Measurements from ENCODE around the gene CD96. TPM values are rescaled to one million over a fixed set of nuclear protein-coding genes. Genes with fewer than 3 reads are reported as not detected.

The CD96 gene
- total and polyA plus RNA-seq, 4 donors, result 0.69 to 3.1 (median 2.4) TPM

GRCh38 chr3:111604119-111604518, 62.1 kb downstream of the CD96 start:
- H3K4me1 ChIP-seq (ENCODE audit: control insufficient read depth in 5 of 5, insufficient read depth in 5 of 5, low read length in 5 of 5), result no peaks in the 10 kb centered on the region
- TF ChIP-seq CTCF (IDR thresholded peaks at IDR 0.05; ENCODE audit: control extremely low read depth, extremely low read depth), result no peak
- ATAC-seq (ENCODE audit: insufficient read depth, low FRiP score), result no peak
- H3K36me3 ChIP-seq (ENCODE audit: control insufficient read depth in 4 of 4, insufficient read depth in 4 of 4, low read length in 4 of 4), result no peaks in the 10 kb centered on the region
- no peaks in the 10 kb centered on the region for H3K27me3 ChIP-seq (ENCODE audit: control insufficient read depth in 3 of 3, insufficient read depth in 3 of 3, low read length in 2 of 3)
- no peak overlapping the region for H3K9ac ChIP-seq (ENCODE audit: insufficient read depth in 1 of 2, low read length in 2 of 2)
- H3K27ac ChIP-seq (ENCODE audit: low read depth in 1 of 2, low read length in 1 of 2), result no peak overlapping the region
- no peak overlapping the region for H3K4me3 ChIP-seq
- DNase-seq, result no peak
- 64 to 85% methylated on average over 2 of the region's 2 CpGs for WGBS, 2 donors
- H3K9me3 ChIP-seq (ENCODE audit: control insufficient read depth in 4 of 4, insufficient read depth in 3 of 4, low read length in 3 of 4), result no peaks in the 10 kb centered on the region

- no peak overlapping the region for H3K4me3 ChIP-seq
- no peak for ATAC-seq (ENCODE audit: insufficient read depth, low FRiP score)
- no peaks in the 10 kb centered on the region for H3K9me3 ChIP-seq (ENCODE audit: control insufficient read depth in 4 of 4, insufficient read depth in 3 of 4, low read length in 3 of 4)
- TF ChIP-seq CTCF (IDR thresholded peaks at IDR 0.05; ENCODE audit: control extremely low read depth, extremely low read depth), result no peak
- DNase-seq, result no peak
- no peaks in the 10 kb centered on the region for H3K27me3 ChIP-seq (ENCODE audit: control insufficient read depth in 3 of 3, insufficient read depth in 3 of 3, low read length in 2 of 3)
- H3K27ac ChIP-seq (ENCODE audit: low read depth in 1 of 2, low read length in 1 of 2), result no peak overlapping the region
- H3K4me1 ChIP-seq (ENCODE audit: control insufficient read depth in 5 of 5, insufficient read depth in 5 of 5, low read length in 5 of 5), result no peaks in the 10 kb centered on the region
- no peaks in the 10 kb centered on the region for H3K36me3 ChIP-seq (ENCODE audit: control insufficient read depth in 4 of 4, insufficient read depth in 4 of 4, low read length in 4 of 4)
- no peak overlapping the region for H3K9ac ChIP-seq (ENCODE audit: insufficient read depth in 1 of 2, low read length in 2 of 2)
These were observed 63.0 kb downstream of the CD96 start for GRCh38 chr3:111605018-111605417.

- H3K27ac ChIP-seq (ENCODE audit: low read depth in 1 of 2, low read length in 1 of 2), result no peak overlapping the region
- H3K4me3 ChIP-seq, result no peak overlapping the region
- H3K9me3 ChIP-seq (ENCODE audit: control insufficient read depth in 4 of 4, insufficient read depth in 3 of 4, low read length in 3 of 4), result no peaks in the 10 kb centered on the region
- no peak for TF ChIP-seq CTCF (IDR thresholded peaks at IDR 0.05; ENCODE audit: control extremely low read depth, extremely low read depth)
- H3K36me3 ChIP-seq (ENCODE audit: control insufficient read depth in 4 of 4, insufficient read depth in 4 of 4, low read length in 4 of 4), result no peaks in the 10 kb centered on the region
- no peak for DNase-seq
- no peak overlapping the region for H3K9ac ChIP-seq (ENCODE audit: insufficient read depth in 1 of 2, low read length in 2 of 2)
- WGBS, 2 donors, result 79 to 94% methylated on average over 2 of the region's 2 CpGs
- no peaks in the 10 kb centered on the region for H3K4me1 ChIP-seq (ENCODE audit: control insufficient read depth in 5 of 5, insufficient read depth in 5 of 5, low read length in 5 of 5)
- no peaks in the 10 kb centered on the region for H3K27me3 ChIP-seq (ENCODE audit: control insufficient read depth in 3 of 3, insufficient read depth in 3 of 3, low read length in 2 of 3)
- ATAC-seq (ENCODE audit: insufficient read depth, low FRiP score), result no peak
These were observed 63.5 kb downstream of the CD96 start for GRCh38 chr3:111605493-111605892.

- no peak for TF ChIP-seq CTCF (IDR thresholded peaks at IDR 0.05; ENCODE audit: control extremely low read depth, extremely low read depth)
- no peaks in the 10 kb centered on the region for H3K27me3 ChIP-seq (ENCODE audit: control insufficient read depth in 3 of 3, insufficient read depth in 3 of 3, low read length in 2 of 3)
- no peak overlapping the region for H3K9ac ChIP-seq (ENCODE audit: insufficient read depth in 1 of 2, low read length in 2 of 2)
- 81 to 89% methylated on average over 3 of the region's 3 CpGs for whole genome bisulfite sequencing, 2 donors
- H3K27ac ChIP-seq (ENCODE audit: low read depth in 1 of 2, low read length in 1 of 2), result no peak overlapping the region
- DNase-seq (no peak), ATAC-seq (ENCODE audit: insufficient read depth, low FRiP score) (no peak)
- H3K36me3 ChIP-seq (ENCODE audit: control insufficient read depth in 4 of 4, insufficient read depth in 4 of 4, low read length in 4 of 4), result no peaks in the 10 kb centered on the region
- no peaks in the 10 kb centered on the region for H3K4me1 ChIP-seq (ENCODE audit: control insufficient read depth in 5 of 5, insufficient read depth in 5 of 5, low read length in 5 of 5)
- H3K4me3 ChIP-seq, result no peak overlapping the region
- no peaks in the 10 kb centered on the region for H3K9me3 ChIP-seq (ENCODE audit: control insufficient read depth in 4 of 4, insufficient read depth in 3 of 4, low read length in 3 of 4)
These were observed 65.4 kb downstream of the CD96 start for GRCh38 chr3:111607240-111607920.

Data from lung (tissue), 12 donors.